Measurements from ENCODE around the gene APOA5. TPM values are rescaled to one million over a fixed set of nuclear protein-coding genes. Genes with fewer than 3 reads are reported as not detected.

Gene APOA5
- total and polyA plus RNA-seq, 2 of the 13 experiments (the other 11 are each of a cell fraction or from before 2014, with no cell fraction given): 44.0 to 49.1 TPM

DNA sequence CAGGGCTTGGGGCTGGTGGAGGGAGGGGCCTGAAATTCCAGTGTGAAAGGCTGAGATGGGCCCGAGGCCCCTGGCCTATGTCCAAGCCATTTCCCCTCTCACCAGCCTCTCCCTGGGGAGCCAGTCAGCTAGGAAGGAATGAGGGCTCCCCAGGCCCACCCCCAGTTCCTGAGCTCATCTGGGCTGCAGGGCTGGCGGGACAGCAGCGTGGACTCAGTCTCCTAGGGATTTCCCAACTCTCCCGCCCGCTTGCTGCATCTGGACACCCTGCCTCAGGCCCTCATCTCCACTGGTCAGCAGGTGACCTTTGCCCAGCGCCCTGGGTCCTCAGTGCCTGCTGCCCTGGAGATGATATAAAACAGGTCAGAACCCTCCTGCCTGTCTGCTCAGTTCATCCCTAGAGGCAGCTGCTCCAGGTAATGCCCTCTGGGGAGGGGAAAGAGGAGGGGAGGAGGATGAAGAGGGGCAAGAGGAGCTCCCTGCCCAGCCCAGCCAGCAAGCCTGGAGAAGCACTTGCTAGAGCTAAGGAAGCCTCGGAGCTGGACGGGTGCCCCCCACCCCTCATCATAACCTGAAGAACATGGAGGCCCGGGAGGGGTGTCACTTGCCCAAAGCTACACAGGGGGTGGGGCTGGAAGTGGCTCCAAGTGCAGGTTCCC is 38.0 kb upstream of the APOA5 start, which contains the start of gene APOC3 (continued):
- TF ChIP-seq ZNF878 (CRISPR knock-in tag; IDR thresholded peaks at IDR 0.05) (peak; percentile 78; the same call in 1 of the 2 replicates), ZNF256 (CRISPR knock-in tag; conservative IDR thresholded peaks at IDR 0.05) (no peak), WIZ (CRISPR knock-in tag; IDR thresholded peaks at IDR 0.05) (no peak), ZNF296 (CRISPR knock-in tag; conservative IDR thresholded peaks at IDR 0.05) (peak; percentile 99), ZNF747 (CRISPR knock-in tag; IDR thresholded peaks at IDR 0.05; ENCODE audit: borderline replicate concordance) (no peak), TSC22D2 (CRISPR knock-in tag; IDR thresholded peaks at IDR 0.05; ENCODE audit: borderline replicate concordance) (no peak), ZNF33B (CRISPR knock-in tag; IDR thresholded peaks at IDR 0.05) (no peak), ATF4 (CRISPR knock-in tag; IDR thresholded peaks at IDR 0.05) (peak in 1 of 2 experiments; percentile 95; a peak in 2 of 4 replicates), HOXA3 (CRISPR knock-in tag; IDR thresholded peaks at IDR 0.05) (peak; percentile 60; the same call in 1 of the 2 replicates), MAZ (IDR thresholded peaks at IDR 0.05; ENCODE audit: borderline replicate concordance, low read depth, low read length) (no peak; the same call in none of the 2 replicates), MAZ (CRISPR knock-in tag; IDR thresholded peaks at IDR 0.05; ENCODE audit: low read depth) (peak; percentile 57; the same call in 1 of the 2 replicates), MLX (CRISPR knock-in tag; IDR thresholded peaks at IDR 0.05) (peak; percentile 73; the same call in 1 of the 2 replicates)
- TF ChIP-seq, protein P1, sequence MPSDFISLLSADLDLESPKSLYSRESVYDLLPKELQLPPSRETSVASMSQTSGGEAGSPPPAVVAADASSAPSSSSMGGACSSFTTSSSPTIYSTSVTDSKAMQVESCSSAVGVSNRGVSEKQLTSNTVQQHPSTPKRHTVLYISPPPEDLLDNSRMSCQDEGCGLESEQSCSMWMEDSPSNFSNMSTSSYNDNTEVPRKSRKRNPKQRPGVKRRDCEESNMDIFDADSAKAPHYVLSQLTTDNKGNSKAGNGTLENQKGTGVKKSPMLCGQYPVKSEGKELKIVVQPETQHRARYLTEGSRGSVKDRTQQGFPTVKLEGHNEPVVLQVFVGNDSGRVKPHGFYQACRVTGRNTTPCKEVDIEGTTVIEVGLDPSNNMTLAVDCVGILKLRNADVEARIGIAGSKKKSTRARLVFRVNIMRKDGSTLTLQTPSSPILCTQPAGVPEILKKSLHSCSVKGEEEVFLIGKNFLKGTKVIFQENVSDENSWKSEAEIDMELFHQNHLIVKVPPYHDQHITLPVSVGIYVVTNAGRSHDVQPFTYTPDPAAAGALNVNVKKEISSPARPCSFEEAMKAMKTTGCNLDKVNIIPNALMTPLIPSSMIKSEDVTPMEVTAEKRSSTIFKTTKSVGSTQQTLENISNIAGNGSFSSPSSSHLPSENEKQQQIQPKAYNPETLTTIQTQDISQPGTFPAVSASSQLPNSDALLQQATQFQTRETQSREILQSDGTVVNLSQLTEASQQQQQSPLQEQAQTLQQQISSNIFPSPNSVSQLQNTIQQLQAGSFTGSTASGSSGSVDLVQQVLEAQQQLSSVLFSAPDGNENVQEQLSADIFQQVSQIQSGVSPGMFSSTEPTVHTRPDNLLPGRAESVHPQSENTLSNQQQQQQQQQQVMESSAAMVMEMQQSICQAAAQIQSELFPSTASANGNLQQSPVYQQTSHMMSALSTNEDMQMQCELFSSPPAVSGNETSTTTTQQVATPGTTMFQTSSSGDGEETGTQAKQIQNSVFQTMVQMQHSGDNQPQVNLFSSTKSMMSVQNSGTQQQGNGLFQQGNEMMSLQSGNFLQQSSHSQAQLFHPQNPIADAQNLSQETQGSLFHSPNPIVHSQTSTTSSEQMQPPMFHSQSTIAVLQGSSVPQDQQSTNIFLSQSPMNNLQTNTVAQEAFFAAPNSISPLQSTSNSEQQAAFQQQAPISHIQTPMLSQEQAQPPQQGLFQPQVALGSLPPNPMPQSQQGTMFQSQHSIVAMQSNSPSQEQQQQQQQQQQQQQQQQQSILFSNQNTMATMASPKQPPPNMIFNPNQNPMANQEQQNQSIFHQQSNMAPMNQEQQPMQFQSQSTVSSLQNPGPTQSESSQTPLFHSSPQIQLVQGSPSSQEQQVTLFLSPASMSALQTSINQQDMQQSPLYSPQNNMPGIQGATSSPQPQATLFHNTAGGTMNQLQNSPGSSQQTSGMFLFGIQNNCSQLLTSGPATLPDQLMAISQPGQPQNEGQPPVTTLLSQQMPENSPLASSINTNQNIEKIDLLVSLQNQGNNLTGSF (CRISPR knock-in tag; IDR thresholded peaks at IDR 0.05): no peak
- TF ChIP-seq, protein P2, sequence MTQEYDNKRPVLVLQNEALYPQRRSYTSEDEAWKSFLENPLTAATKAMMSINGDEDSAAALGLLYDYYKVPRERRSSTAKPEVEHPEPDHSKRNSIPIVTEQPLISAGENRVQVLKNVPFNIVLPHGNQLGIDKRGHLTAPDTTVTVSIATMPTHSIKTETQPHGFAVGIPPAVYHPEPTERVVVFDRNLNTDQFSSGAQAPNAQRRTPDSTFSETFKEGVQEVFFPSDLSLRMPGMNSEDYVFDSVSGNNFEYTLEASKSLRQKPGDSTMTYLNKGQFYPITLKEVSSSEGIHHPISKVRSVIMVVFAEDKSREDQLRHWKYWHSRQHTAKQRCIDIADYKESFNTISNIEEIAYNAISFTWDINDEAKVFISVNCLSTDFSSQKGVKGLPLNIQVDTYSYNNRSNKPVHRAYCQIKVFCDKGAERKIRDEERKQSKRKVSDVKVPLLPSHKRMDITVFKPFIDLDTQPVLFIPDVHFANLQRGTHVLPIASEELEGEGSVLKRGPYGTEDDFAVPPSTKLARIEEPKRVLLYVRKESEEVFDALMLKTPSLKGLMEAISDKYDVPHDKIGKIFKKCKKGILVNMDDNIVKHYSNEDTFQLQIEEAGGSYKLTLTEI (CRISPR knock-in tag; conservative IDR thresholded peaks at IDR 0.05): no peak
- TF ChIP-seq, protein P3, sequence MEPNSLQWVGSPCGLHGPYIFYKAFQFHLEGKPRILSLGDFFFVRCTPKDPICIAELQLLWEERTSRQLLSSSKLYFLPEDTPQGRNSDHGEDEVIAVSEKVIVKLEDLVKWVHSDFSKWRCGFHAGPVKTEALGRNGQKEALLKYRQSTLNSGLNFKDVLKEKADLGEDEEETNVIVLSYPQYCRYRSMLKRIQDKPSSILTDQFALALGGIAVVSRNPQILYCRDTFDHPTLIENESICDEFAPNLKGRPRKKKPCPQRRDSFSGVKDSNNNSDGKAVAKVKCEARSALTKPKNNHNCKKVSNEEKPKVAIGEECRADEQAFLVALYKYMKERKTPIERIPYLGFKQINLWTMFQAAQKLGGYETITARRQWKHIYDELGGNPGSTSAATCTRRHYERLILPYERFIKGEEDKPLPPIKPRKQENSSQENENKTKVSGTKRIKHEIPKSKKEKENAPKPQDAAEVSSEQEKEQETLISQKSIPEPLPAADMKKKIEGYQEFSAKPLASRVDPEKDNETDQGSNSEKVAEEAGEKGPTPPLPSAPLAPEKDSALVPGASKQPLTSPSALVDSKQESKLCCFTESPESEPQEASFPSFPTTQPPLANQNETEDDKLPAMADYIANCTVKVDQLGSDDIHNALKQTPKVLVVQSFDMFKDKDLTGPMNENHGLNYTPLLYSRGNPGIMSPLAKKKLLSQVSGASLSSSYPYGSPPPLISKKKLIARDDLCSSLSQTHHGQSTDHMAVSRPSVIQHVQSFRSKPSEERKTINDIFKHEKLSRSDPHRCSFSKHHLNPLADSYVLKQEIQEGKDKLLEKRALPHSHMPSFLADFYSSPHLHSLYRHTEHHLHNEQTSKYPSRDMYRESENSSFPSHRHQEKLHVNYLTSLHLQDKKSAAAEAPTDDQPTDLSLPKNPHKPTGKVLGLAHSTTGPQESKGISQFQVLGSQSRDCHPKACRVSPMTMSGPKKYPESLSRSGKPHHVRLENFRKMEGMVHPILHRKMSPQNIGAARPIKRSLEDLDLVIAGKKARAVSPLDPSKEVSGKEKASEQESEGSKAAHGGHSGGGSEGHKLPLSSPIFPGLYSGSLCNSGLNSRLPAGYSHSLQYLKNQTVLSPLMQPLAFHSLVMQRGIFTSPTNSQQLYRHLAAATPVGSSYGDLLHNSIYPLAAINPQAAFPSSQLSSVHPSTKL (CRISPR knock-in tag; IDR thresholded peaks at IDR 0.05): peak; percentile 67; the same call in 1 of the 2 replicates

Measured in HepG2 (cell line).